ENCODE results near the gene MBP.

The MBP gene

GRCh38 chr18:77098538-77099174, 33.9 kb downstream of the MBP start:
- no peak for DNase-seq

- DNase-seq: no peak
Measured at GRCh38 chr18:77098029-77098428, 34.6 kb downstream of the MBP start.

- no peak for DNase-seq
Measured at GRCh38 chr18:77096936-77097886, 35.4 kb downstream of the MBP start.

- no peak for DNase-seq
Measured at GRCh38 chr18:77095391-77096371, 36.9 kb downstream of the MBP start.

- DNase-seq: no peak
Measured at GRCh38 chr18:77093586-77093985, 39.0 kb downstream of the MBP start.

DNA sequence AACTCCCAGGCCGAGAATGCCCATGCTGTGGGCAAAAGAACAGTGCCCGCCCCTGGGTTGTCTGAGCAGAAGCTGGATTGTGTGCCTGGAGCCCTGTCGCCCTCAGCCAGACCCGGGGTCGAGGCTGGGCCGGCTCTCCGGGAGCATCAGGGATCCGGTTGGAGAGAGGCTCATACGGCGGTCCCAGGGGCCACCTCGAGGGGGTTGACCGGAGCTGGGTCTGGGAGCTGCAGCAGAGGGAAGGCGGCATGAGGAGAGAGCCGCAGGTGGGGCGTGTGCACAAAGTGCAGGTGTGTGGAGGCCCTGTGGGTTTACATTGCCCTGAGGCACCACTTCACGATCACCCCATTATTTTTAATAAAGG, 39.5 kb downstream of the MBP start:
- no peak for DNase-seq

DNA sequence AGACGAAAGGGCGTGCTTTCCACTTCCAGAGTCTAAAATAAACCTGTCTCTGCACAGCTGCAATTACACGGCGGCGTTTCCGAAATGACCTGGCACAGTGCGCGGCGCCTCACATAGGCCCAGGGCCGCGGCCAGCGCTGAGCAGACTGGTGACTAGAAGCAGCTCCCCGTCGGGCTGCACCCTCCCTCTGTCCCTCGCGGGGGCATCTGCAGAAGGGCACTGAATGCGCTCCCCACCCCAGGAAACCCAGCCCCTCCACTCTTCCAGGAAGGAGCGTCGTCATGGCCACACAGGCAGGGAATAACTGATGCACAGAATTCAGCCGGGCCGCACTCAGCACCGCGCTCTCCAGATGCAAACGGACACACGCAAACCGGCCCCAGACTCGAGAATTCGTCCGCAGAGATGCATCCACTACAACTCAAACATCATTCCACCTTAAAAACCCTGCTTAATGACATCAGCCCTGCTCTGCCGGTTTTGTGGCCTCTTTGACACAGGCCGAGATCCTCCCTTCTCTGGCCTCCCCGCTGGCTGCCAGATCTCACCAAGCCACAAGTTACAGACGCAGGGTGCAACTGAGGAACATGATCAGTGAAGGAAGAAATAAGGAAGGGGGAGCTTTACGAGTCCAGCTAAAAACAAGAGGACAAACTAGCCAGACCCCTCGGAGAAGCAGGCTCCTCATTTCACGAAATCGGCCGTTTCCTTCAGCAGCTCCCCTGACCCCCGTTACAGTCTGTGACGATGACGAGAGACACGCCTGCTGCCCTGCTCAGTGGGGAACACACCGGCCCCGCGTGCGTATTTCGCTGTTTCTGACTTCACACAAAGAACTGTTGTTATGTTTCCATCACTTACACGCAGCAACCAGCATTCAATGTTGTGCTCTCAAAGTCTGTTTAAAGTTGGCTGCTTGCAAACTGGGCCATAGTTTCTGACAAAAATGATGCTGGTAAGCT, 40.2 kb downstream of the MBP start:
- DNase-seq: no peak

GRCh38 chr18:77091366-77091765, 41.2 kb downstream of the MBP start:
- DNase-seq: no peak

DNA sequence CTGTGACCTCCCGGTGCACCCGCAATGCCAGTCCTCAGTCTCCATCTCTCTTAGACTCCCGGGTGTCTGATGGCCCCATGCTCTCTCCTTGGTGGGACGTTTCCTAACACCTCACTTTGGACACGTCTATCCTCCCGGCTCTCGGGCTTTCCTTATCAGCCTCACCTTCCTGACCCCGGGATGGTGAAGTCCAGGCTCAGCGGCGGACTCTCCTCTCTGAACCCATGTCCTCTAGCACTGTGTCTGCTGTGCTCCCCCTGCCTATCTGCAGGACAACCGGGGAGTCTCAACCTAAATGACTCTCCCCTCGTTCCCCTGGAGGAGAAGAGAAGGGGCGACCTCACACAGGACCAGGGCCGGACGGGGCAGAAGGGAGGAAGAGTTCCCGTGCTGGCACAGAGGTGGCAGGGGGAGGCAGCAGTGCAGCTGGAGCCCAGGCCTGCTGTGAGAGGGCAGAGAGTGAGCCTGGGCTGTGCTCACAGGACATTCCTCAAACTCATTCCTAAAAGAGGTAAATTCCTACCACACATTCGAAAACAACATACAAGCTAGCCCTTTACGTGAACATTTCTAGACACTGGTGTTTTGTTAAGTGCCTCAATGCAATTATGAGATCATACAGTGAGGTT, 41.9 kb downstream of the MBP start:
- DNase-seq: no peak

- no peak for DNase-seq
Measured at GRCh38 chr18:77089723-77090285, 42.8 kb downstream of the MBP start.

- no peak for DNase-seq
Measured at GRCh38 chr18:77088963-77089722, 43.4 kb downstream of the MBP start.

GRCh38 chr18:77087393-77088141, 45.0 kb downstream of the MBP start:
- no peak for DNase-seq

DNA sequence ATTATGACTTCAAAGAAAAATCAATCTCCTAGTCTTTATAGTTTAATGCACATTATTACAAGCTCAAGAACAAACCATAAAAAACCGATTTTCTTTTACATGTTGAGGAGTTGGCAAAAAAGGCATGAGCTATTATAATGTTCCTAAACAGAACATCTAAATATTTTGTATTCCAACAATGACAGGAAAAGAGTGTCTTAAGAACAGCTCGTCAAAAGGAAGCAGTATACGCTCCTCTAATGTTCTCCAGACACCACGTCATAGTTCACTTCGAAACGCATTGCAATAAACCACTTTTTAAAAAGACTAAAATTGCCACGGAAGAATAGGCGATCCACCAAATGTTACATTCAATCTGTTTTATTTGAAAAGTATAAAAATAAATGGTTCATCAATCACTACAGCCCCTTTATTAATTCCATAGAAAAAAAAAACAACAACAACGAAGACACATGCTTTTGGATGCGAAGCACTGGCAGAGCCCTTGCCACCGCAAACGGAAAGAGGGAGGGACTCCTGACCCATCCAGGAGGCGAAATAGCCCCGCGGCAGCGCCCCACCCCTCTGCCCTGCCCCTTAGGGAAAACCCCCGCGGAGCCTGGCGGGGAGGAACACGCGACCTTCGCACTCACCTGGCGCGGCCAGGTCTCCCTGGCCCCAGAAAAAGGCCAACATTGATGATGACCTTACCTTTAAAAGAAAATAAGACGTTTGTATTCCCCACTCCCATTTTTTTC, 45.8 kb downstream of the MBP start:
- no peak for DNase-seq

DNA sequence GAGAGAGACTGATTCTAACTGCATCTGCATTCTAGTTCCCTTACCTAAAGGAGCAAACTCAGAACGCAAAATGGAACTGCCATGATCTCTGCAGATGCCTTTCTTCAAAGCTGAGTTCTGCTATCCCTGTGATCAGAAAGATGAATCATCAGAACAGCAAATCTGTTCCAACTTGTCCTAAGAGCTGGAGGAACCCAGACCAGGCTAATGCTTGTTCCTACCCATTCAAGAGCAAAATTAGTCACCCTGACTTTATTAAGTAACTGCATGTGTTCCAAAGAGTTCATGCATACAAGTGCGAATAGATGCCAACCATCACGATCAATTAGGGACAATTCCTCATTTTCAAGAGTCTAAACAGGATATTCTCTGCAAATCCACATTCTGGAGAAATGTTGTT, 46.5 kb downstream of the MBP start:
- no peak for DNase-seq

- no peak for DNase-seq
Measured at GRCh38 chr18:77084688-77085035, 47.9 kb downstream of the MBP start.

GRCh38 chr18:77082316-77082955, 50.1 kb downstream of the MBP start:
- DNase-seq: no peak

DNA sequence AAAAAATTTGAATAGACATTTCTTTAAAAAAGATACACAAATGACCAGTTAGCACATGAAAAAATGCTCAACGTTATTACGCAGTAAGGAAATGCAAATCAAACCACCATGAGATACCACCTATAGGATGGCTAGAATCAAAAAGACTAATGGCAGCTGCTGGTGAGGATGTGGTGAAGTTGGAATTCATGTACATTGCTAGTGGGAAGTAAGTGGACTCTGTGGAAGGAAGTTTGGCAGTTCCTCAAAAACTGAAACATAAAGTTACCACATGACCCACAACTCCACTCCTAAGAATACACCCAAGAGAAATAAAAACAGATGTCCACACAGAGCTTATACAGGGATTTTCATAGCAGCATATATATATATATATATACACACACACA, 51.2 kb downstream of the MBP start:
- DNase-seq: no peak

DNA sequence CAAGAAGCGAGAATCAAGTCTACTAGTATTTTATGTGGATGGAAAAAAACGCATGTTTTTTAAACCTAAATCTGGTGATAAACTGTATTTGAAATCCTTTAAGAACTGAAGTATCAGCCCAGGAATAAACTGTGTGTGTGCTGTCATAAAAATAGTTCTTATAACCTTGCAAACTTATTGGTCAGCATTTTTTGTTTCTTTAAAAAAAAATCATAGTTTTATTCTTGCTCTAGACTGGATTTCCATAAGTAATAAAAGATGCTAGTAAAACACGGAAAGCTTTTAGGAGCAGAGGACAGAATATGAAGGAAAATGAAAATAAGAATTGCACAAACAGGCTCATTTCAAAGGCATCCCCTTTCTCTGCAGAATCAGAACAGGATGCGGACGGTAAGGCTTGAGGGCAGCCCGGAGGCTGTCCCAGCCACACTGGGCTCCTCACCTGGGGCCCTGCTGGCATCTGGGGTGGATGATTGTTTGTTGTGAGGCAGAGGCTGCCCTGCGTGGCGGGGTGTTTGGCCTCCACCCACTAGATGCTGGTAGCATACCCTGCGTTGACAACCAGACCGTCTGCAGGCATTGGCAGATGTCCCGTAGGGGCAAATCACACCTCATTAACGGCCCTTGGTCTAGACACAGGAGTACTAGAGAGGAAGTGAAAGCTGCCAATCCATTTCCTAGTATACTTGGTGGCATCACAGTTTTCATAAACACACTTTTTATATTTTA, 52.5 kb downstream of the MBP start:
- DNase-seq: no peak

All from NCI-H446 treated with DMSO at 0.1 percent for 48 hours (cell line).